GM18499 (cell line): Measurements from ENCODE around the gene EHBP1L1.
"Not testable (repeated sequence)": the region's sequence is repeated elsewhere in the genome, so short reads cannot be mapped to it uniquely, and the experiment has no call there.

ENCODE experiments used
- ATAC-seq: cut with Tn5 transposase; IDR thresholded peaks from one replicate; pipeline ENCODE4 v1.9.1; 2021; ENCODE audit warnings: moderate number of reproducible peaks; ENCODE audit not compliant: insufficient read depth, unreplicated experiment

The EHBP1L1 gene

DNA sequence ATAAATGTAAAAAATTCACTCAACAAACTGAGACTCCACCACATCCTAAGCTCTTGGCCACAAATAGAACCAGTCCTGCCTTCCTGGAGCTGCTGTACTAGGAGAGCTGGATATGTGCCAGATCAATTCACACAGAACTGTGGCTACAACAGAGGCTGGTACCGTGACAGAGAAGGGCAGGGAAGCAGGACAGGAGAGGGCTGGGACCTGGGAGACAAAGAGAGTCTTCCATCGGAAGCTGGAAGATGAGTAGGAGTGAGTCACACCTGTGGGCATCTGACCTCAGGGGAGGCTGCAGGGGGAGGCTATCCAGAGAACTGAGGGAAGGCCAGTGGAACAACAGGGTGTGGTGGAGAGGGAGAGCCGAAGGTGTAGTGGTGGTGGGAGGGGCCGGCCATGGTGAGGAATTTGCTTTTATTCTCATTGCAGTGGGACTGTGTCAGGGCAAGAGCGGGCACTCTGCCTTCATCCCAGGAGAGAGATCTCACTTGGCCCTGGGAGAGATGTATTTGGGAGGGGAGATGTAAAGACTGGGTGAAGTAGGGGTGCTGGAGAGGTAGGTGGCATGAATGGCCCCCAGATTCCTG lies 15.8 kb upstream of the EHBP1L1 start:
- no peak for ATAC-seq

DNA sequence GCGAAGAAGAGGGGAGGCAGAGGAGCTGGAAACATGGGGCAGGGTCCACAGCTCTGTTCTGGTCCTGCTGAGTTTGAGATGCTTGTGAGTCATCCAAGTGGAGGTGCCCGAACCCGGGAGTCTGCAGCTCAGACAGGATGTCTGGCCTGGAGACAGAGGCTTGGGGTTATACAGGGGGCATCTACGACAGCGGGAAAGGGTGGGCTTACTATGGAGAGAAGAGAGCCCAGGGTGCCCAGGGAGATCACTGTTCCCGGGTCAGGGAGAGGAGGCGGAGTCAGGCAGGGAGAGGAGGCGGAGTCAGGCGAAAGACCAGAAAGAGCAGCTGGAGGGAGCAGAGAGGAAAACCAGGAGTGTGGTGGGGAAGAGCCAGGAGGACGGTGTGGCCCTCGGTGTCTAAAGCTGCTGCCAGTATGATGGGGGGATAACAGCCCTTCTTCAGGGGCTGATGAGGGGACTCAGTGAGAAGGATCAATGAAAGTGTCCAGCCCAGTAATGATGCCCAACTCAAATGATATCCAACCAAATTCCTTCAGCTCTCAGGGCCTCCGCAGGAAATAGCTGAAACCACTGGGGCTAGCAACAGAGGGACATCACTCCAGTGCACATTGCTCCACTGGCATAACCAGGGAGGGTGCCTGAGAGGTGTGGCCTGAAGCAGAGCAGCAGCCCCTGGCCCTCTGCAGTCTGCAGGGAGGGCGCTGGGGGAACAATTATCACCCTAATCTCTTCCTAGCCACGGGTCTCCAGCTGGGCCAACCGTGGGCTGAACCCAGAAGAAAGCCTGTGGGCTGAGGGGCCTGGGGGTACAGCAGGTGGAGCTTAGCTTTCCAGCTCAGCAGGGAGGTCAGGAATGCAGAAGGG lies 15.1 kb upstream of the EHBP1L1 start:
- ATAC-seq, result no peak

DNA sequence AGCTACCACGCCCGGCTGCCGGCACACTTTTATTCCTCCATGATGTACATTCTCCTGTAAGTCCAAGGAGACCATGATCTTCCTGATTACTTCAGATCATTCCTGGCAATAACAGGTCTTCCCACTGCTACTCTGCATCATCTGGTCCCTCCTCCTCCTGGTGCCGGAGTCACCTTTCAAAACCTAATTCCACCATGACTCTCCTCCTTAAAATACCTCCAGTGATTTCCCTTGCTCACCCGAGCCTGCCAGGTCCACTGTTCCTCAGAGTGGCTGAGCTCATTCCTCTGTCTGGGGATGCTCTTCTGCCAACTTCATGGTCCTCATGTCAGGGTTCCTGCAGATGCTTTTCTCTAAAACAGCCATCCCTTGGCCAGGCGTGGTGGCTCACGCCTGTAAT lies 13.8 kb upstream of the EHBP1L1 start:
- no peak for ATAC-seq

DNA sequence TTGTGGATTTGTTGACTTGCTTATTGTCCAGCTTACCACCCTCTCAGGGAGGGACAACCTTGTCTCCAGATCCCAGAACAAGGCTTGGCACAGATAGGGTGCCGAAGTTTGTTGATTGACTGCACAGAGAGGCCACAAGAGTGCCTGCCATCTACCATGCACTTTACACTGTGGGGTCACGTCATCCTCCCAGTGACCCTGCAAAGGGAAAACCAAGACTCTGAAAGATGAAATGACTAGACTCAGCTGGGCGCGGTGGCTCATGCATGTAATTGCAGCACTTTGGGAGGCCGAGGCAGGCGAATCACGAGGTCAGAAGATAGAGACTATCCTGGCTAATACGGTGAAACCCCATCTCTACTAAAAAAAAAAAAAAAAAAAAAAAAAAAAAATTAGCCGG lies 13.1 kb upstream of the EHBP1L1 start:
- no peak for ATAC-seq

DNA sequence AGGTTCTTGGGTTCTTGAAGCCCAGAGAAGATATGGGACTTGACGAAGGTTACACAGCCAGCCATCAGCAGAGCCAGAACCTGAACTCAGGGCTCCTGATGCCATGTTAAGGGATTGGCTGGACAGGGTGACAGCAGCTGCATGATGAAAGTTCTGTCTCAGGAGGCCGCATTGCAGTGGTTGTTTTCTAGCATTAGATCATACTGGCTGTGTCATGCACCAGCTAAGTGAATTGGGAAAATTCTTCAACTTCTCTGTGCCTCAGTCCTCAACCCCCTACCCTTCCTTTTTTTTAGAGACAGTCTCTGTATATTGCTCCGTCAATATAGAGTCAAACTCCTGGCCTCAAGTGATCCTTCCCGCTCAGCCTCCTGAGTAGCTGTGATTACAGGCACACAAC lies 12.3 kb upstream of the EHBP1L1 start:
- no peak for ATAC-seq

DNA sequence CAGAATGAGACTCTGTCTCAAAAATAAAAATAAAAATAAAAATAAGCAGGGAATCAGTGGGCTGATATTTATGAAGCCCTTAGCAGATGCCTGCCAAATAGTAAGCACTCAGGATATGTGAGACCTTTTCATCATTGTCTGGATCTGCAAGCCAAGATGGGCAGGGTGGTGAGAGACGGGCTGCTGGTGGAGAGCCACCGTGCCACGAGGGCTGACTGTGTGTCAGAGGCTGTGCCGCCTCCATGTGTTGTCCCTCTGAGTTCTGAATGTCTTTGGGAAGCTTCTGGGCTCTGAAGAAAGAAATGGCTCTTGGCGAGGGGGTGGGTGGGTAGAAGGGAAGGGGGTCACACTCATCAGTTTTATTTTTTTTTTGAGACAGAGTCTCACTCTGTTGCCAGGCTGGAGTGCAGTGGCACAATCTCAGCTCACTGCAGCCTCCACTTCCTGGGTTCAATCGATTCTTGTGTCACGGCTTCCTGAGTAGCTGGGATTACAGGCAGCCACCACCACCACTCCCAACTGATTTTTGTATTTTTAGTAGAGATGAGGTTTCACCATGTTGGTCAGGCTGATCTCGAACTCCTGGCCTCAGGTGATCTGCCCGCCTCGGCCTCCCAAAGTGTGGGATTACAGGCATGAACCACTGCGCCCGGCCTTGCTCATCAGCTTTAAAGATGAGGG lies 10.8 kb upstream of the EHBP1L1 start:
- not testable (repeated sequence) for ATAC-seq

DNA sequence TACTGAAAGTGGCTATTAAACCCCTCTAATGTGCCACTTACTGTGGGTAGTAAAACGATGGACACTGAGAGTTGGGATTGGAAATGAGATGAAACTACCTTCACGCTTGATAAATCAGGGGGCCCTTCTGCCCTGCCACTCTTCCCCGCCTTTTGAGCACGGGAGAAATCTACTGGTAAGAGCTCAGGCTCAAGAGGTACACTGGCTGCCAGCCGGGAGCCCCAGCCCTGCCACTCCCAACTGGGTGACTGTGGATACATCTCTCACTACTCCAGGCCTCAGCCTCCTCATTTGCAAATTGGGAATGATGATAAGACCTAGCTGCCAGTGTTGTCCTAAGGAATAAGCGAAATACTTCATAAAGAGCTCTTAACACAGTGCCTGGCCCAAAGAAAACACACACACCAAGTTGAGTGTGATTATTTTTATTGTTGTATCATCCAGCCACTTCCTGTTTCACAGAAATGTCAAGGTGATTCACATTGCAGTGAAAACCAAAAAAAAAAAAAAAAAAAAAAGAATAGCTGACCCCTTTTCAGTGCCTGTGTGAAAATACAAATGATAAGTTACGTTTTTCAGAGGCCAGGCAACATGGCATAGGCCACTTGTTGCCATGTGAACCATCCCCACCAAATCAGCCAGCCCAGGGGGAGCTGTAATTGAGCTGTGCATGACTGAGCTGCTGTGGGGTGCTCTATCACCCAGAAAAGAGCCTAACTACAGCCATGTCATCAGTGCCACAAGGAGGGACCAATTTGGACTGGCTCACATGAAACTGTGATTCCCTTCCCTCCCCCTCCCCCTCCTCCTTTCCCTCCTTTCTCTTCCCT lies 10.0 kb upstream of the EHBP1L1 start:
- ATAC-seq, result no peak

DNA sequence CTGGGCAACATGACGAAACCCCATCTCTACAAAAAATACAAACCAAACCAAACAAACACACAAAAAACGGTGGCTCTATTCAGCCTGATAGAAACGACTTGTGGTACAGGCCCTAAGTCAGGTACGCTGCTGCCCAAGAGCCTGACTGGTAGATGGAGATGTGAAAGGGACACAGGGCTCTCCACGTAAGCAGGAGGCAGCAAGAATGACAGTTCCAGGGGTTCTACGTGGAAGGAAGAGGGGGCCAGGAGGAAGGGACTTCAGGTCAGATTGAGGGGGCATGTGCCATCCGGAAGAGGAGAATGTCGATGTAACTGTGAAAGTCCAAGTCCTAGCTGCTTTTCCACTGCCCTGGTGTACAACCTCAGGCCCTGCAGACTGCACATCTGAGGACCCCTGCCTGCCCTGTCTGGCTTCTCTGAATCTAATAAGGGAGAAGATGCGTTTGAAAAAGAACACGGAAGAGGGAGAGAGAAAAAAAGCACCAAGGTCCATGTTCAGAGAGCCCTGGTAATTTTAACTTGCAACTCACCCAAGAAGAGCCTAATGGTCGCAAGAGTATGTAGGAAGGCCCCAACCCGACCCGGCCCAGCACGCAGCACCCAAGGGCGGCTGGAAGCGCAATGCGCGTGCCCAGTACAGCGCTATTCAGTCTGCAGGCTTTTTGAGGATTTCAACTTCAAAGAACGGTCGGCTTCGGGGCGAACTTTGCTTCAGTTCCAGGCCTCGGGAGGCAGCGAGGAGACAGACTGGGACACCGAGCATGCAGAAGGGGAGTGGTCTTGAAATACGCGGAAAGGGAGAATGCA lies 6.5 kb upstream of the EHBP1L1 start:
- ATAC-seq, result no peak

DNA sequence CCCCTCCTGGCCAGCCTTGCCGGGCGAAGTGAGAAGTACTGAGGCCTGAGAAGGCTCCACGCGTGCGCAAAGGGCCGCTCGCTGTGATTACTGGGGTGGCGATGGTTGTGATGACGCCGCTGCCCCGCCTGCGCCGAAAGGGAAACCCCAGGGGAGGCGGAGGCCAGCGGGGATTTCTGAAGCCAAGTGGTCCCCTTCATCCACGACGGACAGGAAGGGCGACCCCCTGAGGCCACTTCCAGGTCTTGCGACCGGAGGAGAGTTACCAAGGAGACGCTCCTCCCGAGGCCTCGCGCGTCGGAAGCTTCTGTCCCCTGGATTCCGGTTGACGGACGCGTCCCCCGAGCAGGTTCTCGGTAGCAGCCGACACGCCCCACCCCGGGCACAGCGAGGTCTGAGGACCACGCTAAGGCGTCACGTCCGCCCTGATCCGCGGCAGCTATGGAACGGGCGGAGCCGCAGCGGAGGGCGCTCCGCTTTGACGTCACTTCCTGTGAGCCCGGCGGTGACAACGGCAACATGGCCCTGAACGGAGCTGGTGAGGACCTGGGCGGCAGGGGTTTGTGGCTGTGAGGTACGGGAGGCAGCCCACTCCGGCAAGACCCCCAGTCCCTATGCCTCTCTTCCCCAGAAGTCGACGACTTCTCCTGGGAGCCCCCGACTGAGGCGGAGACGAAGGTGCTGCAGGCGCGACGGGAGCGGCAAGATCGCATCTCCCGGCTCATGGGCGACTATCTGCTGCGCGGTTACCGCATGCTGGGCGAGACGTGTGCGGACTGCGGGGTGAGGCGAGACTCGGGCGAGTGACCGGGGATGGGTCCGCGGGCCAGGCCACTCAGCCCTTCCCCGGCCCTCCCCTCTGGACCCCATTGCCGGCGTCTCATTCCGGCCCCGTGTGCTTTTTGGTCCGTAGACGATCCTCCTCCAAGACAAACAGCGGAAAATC lies 5.6 kb upstream of the EHBP1L1 start, which contains the start of gene ZNRD2:
TSS of gene ZNRD2 (plus strand) at position 505 of the 946 bp plus-strand sequence. CDS start at position 520, 15 bp downstream.
- peak; percentile 44 for ATAC-seq

DNA sequence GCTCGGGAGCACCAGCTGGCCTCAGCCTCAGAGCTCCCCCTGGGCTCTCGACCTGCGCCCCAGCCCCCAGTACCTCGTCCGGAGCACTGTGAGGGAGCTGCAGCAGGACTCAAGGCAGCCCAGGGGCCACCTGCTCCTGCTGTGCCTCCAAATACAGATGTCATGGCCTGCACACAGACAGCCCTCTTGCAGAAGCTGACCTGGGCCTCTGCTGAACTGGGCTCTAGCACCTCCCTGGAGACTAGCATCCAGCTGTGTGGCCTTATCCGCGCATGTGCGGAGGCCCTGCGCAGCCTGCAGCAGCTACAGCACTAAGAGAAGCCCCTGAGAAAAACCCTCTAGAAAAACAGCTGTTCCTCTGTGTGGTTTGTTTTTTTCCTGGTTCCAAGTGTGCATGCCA lies 4.4 kb upstream of the EHBP1L1 start:
- no peak for ATAC-seq

DNA sequence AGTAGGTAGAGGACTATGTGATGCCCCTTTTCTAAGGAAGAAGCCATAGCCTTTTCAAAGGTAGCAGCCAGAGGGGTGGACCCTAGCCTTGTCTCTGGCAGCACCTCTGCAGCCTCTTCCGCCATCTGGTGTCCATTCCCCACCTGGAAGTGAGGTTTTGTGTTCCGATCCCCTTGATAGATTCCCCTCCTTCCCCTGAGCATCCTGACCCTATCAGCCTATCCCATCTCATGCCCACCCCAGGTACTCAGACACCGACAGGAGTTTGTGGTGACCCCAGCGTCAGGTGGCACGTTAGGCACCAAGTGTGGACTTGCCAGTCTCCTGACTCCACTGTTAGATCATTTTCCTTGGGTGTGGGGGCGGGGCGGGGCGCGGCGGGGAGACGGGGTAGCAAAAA lies 3.9 kb upstream of the EHBP1L1 start:
- no peak for ATAC-seq

DNA sequence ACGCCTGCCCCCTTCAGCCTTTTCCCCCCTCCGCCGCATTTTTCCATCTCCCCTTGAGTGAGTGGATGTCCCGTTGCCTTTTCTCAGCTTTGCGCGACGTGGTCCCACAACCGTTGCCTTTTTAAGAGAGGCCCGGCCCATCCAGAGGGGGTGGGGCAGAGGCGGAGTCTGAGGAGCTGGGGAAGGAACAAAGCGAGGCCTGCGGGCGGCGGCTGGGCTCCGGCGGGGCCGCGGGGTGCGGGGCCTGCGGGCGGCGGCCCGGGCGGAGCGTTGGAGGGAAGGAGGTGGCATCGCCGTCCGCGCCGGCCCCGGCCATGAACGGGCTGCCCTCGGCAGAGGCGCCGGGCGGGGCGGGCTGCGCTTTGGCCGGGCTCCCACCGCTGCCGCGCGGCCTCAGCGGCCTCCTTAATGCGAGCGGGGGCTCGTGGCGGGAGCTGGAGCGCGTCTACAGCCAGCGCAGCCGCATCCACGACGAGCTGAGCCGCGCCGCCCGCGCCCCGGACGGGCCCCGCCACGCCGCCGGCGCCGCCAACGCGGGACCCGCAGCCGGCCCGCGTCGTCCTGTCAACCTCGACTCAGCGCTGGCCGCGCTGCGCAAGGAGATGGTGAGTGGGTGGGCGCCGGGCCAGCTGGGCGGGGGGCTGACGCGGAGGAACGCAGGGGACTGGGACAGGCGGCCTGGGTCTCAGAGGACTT lies 3.3 kb upstream of the EHBP1L1 start, which contains the start of gene FAM89B:
TSS of gene FAM89B (plus strand) at position 183 of the 696 bp plus-strand sequence. CDS start at position 315, 132 bp downstream.
- ATAC-seq, result no peak

DNA sequence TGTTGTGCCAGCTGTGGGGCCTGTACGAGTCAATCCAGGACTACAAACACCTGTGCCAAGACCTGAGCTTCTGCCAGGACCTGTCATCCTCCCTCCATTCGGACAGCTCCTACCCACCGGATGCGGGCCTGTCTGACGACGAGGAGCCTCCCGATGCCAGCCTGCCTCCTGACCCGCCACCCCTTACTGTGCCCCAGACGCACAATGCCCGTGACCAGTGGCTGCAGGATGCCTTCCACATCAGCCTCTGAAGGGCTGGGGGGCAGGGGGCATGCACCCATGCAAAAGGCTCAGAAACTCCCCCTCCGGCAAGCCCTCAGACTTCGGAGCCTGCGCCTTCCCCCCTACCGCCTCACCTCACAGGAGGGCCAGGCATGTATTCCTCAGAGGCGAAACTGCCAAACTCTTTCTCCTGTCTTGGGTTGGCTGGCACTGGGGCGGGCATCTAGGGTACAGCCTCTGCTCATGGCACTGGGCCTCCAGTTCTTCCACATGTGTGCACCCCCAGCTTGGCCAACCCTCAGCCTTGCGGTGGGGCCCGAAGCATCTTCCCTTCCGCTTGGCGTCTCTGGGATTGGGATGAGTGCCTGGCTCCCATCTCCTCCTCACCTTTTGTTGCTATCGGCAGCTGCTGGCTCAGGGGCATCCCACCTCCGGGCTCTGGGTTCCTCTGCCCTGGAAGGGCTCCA lies 2.3 kb upstream of the EHBP1L1 start:
- no peak for ATAC-seq

DNA sequence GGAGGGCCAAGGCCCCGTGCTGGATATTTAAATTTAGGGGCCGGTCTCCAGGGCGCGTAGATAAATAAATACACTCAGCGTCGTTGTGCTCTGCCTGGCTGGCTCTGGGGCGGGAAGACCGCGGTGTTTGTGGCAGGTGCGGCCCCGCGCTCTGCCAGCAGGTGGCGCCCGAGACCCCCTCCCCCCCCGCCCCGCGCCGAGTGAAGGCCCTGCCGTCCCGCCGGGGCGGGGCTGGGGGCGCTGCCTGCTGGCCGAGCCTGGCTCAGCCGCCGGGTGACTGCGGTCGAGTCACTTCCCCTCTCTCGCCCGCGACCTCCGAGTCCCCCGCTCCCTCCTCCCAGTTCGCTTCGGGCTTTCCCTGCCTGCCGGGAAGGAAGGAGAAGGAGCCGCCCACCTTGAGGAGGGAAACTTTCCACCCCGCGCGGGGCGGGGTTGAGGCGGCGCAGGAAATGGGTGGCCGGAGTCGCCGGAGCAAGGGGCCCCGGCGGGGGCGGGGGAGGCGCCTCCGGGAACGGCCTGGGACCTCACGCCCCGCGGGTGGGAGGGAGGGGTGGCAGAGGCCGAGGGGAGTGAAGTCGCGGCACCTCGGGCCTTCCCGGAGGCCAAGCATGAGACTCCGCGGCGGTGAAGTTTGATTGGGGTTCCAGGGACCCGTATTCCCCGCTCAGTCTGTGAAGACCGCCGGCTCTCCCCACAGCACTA lies 1.6 kb upstream of the EHBP1L1 start:
- ATAC-seq, result no peak

DNA sequence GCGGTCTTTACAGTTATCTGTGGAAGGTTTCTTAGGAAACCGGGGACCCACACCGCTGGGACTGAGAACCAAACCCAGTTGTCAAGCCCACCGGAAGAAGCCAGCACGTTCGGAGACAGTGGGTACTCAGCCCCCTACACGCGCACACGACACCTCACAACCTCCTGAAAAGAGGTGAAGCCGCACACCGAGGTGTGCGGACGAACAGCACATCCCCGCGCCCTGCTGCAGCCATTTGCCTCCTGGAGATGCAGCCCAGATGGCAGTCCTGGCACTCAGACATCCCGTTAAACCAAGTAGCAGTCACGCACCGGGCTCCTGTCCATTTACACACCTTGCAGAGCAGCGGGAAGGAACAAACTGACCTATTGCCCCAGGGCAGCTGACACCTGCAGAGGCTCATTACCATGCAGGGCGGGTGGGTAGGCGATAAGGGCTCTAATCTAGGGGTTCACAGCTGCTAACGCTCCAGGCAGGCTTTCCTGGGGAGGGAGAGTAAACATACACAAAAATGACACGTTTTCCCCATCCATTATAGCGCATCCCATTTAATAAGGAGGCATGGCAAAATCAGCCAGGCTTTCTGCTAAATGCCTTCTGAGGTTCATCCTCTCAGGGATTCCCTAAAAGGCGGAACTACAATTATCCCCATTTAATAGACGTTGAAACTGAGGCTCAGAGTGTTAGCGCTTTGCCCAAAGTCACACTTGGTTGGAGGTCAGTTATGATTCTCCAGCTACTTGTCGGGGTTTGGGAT lies 864 bp upstream of the EHBP1L1 start:
- no peak for ATAC-seq
